GM12864 (cell line): ENCODE results near the gene NCLN.
"Not testable (repeated sequence)": the region's sequence is repeated elsewhere in the genome, so short reads cannot be mapped to it uniquely, and the experiment has no call there.

Experiments
- DNase-seq: peaks from one replicate; pipeline ENCODE4 v3.0.0-alpha.2; 2011; ENCODE audit warnings: low read depth
- H3K4me3 ChIP-seq: 2 replicates; pipeline ENCODE4 v1.5.1; 2011; ENCODE audit warnings: mild to moderate bottlenecking, low read depth, low read length, control low read depth
- CTCF ChIP-seq: IDR thresholded peaks from 2 replicates; pipeline ENCODE4 v1.5.1; 2011; ENCODE audit warnings: low read depth, mild to moderate bottlenecking, moderate library complexity, low read length, control low read depth, inconsistent platforms; ENCODE audit errors: missing control alignments

NCLN gene

GRCh38 chr19:3231288-3231687 lies 45.6 kb downstream of the NCLN start:
- DNase-seq = no peak
- no peak overlapping the region for H3K4me3 ChIP-seq
- TF ChIP-seq CTCF = no peak

- no peak overlapping the region for H3K4me3 ChIP-seq
- no peak for DNase-seq
- no peak for TF ChIP-seq CTCF
These were observed 47.4 kb downstream of the NCLN start for GRCh38 chr19:3233116-3233515.

- no peak overlapping the region for H3K4me3 ChIP-seq
- no peak for DNase-seq
- no peak for TF ChIP-seq CTCF
These were observed 48.1 kb downstream of the NCLN start for GRCh38 chr19:3233831-3234230.

GRCh38 chr19:3234800-3235199 lies 49.1 kb downstream of the NCLN start:
- no peak overlapping the region for H3K4me3 ChIP-seq
- peak; percentile 61 for TF ChIP-seq CTCF
- DNase-seq = no peak

GRCh38 chr19:3235604-3236003 lies 49.9 kb downstream of the NCLN start:
- H3K4me3 ChIP-seq, DNase-seq: not testable (repeated sequence)

GRCh38 chr19:3236272-3236671 lies 50.5 kb downstream of the NCLN start:
- no peak for TF ChIP-seq CTCF
- no peak for DNase-seq
- H3K4me3 ChIP-seq = no peak overlapping the region

GRCh38 chr19:3238066-3238561 lies 52.4 kb downstream of the NCLN start:
- no peak overlapping the region for H3K4me3 ChIP-seq
- no peak for DNase-seq
- no peak for TF ChIP-seq CTCF
